Activated CD4-positive, alpha-beta T cell treated with anti-CD3 and anti-CD28 coated beads for 48 hours (primary cell): ENCODE results near the gene LONRF2.
A peak's percentile ranks its signal among the peaks of the same experiment; 100 is the strongest.
"Not testable (repeated sequence)": the region's sequence is repeated elsewhere in the genome, so short reads cannot be mapped to it uniquely, and the experiment has no call there.

Experiments used
- DNase-seq: peaks from one replicate; pipeline ENCODE4 v3.0.0-alpha.2; 2020

Gene LONRF2

DNA sequence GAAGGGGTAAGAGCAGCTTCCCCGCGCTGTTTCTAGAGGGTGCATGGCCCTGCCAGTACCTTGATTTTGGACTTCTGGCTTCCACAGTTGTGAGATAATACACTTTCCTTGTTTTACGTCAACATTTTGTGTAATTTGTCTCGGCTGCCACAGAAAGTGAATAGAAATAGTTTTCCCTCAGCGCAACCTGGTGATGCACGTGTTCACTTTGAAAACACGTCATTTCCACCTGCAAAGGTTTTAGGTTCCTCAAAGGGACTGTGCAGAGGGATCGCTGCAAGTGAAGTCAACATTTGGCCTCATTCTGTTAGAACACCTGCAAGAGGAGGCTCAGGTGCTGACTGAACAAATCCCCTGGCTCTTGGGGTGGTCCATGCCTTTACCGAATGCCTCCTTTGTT, 71.7 kb downstream of the LONRF2 start:
- DNase-seq: no peak

- DNase-seq: no peak
Measured at GRCh38 chr2:100248971-100249370, 73.3 kb downstream of the LONRF2 start.

- not testable (repeated sequence) for DNase-seq
Measured at GRCh38 chr2:100248556-100248955, 73.7 kb downstream of the LONRF2 start.

DNA sequence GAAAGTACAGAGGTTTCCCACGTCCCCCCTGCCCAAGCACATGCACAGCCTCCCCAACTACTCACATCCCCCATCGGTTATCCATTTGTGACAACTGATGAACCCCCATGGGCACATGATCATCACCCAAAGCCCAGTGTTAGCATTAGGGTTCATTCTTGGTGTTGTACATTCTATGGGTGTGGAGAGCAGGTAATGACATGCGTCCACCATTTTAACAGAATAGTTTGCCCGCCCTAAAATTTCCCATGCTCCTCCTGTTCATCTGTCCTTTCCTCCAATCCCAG, 74.3 kb downstream of the LONRF2 start:
- DNase-seq: no peak

GRCh38 chr2:100247256-100248043, 74.9 kb downstream of the LONRF2 start:
- DNase-seq: no peak

DNA sequence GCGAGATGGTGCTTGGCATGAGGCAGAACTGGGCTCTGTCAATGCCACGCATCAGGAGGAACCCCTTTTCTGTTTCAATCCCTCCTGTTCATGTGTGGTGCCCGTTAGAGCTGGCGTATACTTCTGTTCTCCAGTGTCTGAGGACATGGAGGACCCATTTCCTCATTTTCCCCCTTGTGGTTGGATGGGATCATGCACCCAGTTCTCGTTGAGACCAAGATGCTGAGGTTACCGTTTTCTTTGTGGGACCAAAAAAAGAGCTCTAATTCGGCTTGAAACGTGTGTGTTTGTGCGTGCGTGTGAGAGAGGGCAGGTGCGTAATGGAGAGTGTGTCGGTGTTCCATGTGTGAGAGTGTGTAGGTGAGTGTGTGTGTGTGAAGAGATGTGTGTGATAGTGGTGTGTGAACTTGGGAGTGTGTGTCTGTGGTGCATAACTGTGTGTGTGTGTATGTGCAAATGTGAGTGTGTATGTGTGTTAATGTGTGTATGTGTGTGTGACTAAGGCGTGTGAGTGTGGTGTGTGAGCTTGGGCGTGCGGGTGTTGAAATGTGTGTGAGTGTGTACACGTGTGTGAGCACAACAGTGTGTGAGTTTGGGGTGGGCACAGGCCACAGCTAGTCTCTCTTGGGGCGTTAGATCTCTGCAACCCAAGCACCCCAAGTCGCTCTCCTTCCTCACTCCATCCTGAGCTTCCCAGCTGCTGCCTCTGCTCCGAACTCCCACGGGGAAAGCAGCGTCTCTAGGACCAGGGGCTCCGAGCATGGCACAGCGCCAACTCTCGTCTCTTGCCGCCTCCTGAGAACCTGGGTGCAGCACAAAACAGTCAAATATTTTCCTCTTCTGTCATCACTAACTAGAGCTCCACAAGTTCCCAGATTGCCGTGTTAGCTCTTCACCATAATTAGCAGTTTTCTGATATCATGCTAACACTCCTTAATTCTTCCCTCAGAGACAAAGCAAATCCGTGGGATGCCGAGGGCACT, 75.8 kb downstream of the LONRF2 start:
- peak; percentile 42 for DNase-seq

DNA sequence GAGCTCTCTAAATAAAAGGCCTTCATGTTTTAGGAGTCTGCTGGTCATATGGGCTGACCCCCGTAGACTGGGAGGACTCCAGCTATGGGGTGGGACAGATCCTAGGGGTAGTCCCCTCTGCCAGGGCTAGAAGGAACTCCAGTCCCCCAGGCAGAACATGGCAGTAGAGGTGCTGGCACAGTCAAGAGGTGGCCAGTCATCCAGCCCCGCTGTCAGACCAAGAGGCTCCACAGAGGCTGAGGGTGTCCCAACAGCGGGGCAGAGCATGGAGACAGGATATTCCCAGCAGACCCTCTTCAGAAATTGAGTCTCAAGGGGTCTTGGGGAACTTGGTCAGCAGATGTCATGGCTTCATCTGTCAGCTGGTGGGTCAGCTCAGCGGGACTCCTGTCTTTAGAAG, 76.6 kb downstream of the LONRF2 start:
- no peak for DNase-seq

GRCh38 chr2:100244881-100245605, 77.3 kb downstream of the LONRF2 start:
- DNase-seq: no peak

- no peak for DNase-seq
Measured at GRCh38 chr2:100243631-100244030, 78.7 kb downstream of the LONRF2 start.

GRCh38 chr2:100242891-100243619, 79.2 kb downstream of the LONRF2 start:
- DNase-seq: peak; percentile 71

- DNase-seq: no peak
Measured at GRCh38 chr2:100242476-100242875, 79.8 kb downstream of the LONRF2 start.

DNA sequence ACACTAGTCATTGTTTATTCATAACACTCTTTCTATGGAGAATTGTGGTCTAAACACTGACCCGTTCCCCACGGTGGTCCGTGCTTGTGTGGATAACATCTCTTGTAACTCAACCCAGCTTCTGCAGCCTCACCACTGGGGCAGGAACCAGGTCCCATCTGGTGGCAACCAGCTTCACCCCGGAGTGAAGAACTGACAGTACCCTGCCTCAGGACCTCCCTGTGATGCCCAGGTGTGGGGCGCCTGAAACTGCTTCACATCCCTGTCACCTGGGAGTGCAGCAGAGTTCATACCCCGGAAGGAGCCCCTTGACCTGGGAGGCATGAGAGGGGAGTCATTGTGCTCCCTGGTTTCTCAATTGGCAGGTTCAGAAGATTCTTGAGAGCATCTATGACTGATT, 81.1 kb downstream of the LONRF2 start:
- DNase-seq: no peak

- DNase-seq: no peak
Measured at GRCh38 chr2:100240386-100240785, 81.9 kb downstream of the LONRF2 start.

- no peak for DNase-seq
Measured at GRCh38 chr2:100239486-100240210, 82.7 kb downstream of the LONRF2 start.

- DNase-seq: no peak
Measured at GRCh38 chr2:100238471-100238870, 83.8 kb downstream of the LONRF2 start.

GRCh38 chr2:100237770-100238169, 84.5 kb downstream of the LONRF2 start:
- peak; percentile 22 for DNase-seq

- no peak for DNase-seq
Measured at GRCh38 chr2:100237163-100237562, 85.1 kb downstream of the LONRF2 start.

GRCh38 chr2:100236166-100236565, 86.1 kb downstream of the LONRF2 start:
- DNase-seq: no peak

DNA sequence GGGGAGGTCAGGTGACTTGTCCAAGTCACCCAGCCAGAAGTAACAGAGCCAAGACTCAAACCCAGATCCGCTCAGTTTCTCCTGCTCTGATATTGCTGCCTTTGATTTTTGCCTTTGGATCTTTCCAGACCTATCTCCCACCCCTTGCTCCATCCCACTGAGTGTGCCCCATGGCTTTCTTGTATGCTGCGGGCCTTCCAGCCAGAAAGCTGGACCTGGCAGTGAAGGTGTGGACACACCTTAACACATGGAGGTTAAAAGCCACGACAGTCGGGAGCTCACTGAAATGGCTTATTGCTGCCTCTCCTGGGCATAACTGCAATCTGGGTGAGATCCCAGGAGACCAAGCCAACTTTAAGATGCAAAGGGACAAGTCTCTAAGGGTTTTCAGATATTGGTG, 86.7 kb downstream of the LONRF2 start:
- DNase-seq: no peak

DNA sequence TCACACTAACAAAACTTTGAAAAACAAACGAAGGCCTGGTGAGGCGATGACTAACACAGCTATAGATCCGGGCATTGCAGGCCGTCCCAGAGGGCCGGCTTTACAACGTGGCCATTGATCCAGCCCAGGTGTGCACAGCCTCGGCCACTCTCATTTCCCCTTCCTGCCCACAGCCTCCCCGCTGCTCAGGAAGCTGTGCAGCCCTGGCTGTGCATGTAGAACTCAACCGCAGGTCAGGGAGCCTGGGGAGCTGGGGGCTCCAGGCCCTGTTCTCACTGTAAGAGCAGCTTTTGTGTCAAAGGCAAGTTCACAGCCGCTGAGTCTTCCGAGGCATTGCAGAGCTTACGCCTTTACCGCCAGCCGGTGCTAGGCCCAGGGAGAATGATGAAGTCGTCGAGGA, 87.2 kb downstream of the LONRF2 start:
- peak; percentile 17 for DNase-seq

GRCh38 chr2:100234141-100234540, 88.2 kb downstream of the LONRF2 start:
- no peak for DNase-seq

DNA sequence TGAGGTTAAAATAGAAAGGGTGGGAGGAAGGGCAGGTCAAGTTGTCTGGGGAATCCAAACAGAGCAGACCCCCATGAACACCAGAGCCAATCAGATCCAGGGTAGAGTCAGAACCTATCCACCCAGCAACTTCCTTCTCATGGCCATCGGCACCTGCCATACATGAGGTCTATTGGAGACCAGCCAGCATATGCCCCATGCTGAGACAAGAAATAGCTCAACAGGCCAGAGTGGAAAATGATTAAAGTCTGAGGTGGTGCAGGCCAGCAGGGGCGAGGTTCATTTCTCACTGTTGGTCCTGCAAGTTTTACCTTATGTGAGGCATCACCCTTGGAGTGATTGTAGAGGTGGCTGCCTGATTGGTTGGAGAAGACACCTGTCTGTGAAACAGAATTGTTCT, 89.2 kb downstream of the LONRF2 start:
- no peak for DNase-seq
